HepG2 (cell line): ENCODE results near the gene SH2B2. TPM values are rescaled to one million over a fixed set of nuclear protein-coding genes. Genes with fewer than 3 reads are reported as not detected.

Source experiments
- ATAC-seq: fragments of 200-7000 bp; cut with Tn5 transposase; 3 replicates; pipeline ENCODE4 v1.9.1; 2020; ENCODE audit warnings: mild to moderate bottlenecking, moderate library complexity
- BruUV-seq: library from RNA; stranded (reverse); fragments of 400-500 nt; replicated peaks from 2 replicates; lab custom pipeline; 2021; lab: Mats Ljungman, UMichigan
- CTCF ChIA-PET: fragments of 300-600 bp; formaldehyde crosslinking; extraction: SDS; loops from one replicate; lab custom pipeline; 2021; ENCODE audit warnings: low total read pairs, inconsistent platforms, low intra/inter-chr PET ratio; lab: Yijun Ruan, JAX
- POLR2A ChIA-PET: fragments of 350-600 bp; sonication (Branson Sonifier 250); formaldehyde crosslinking; loops from one replicate; lab custom pipeline; 2020; ENCODE audit warnings: antibody characterized with exemption, inconsistent platforms; lab: Yijun Ruan, JAX
- DNase-seq: peaks from one replicate; pipeline ENCODE4 v3.0.0-alpha.2; 2015; ENCODE audit warnings: low spot score
- FAIRE-seq: peaks from 3 replicates; lab custom pipeline; 2011; peaks lifted over from hg19 to GRCh38; lab: Jason Lieb, UNC
- H2AFZ ChIP-seq: one replicate; pipeline ENCODE4 v1.6.1; 2011; ENCODE audit warnings: low read length, inconsistent platforms
- H3K27ac ChIP-seq: fragments of 300-600 bp; 3 replicates; pipeline ENCODE4 v1.8.0; 2011; ENCODE audit warnings: mixed run types, mild to moderate bottlenecking, mixed read lengths, low read length, inconsistent platforms; ENCODE audit not compliant: insufficient read depth; ENCODE audit errors: extremely low read length
- H3K27me3 ChIP-seq, 2 experiments: fragments of 200-600 bp in 1 of 2; 2 replicates in 1 of 2; 3 replicates in 1 of 2; pipeline versions ENCODE4 v1.6.0 to v1.8.0; 2011; ENCODE audit warnings: low read length in 2 of 2, mild to moderate bottlenecking in 2 of 2, moderate library complexity in 2 of 2, inconsistent platforms in 1 of 2; ENCODE audit not compliant: insufficient read depth in 2 of 2, control insufficient read depth in 1 of 2
- H3K36me3 ChIP-seq, 2 experiments: fragments of 200-600 bp in 1 of 2; replicated peaks in 1 of 2; 2 replicates in 1 of 2; 3 replicates in 1 of 2; pipeline versions ENCODE4 v1.5.1 to v1.8.0; 2011; ENCODE audit warnings: low read length in 2 of 2, inconsistent platforms in 1 of 2; ENCODE audit not compliant: insufficient read depth in 2 of 2, control insufficient read depth in 1 of 2
- H3K4me1 ChIP-seq: 2 replicates; pipeline ENCODE4 v1.5.1; 2012; ENCODE audit warnings: low read length, inconsistent platforms; ENCODE audit not compliant: insufficient read depth
- H3K4me2 ChIP-seq: 2 replicates; pipeline ENCODE4 v1.6.0; 2011; ENCODE audit warnings: low read depth, low read length, inconsistent platforms
- H3K4me3 ChIP-seq, 3 experiments: fragments of 200-600 bp in 1 of 3; sonication (generic), shearing (Covaris generic) in 1 of 3; replicated peaks in 1 of 3; 2 replicates each; pipeline ENCODE4 v1.5.1; 2011 to 2016; ENCODE audit warnings: low read length in 3 of 3, inconsistent platforms in 2 of 3, low read depth in 2 of 3, mild to moderate bottlenecking in 2 of 3, control low read depth in 1 of 3, mixed read lengths in 1 of 3; ENCODE audit not compliant: insufficient read depth in 1 of 3
- H3K79me2 ChIP-seq: one replicate; pipeline ENCODE4 v1.6.1; 2011; ENCODE audit warnings: low read length, inconsistent platforms; ENCODE audit not compliant: insufficient read depth
- H3K9ac ChIP-seq: 2 replicates; pipeline ENCODE4 v1.6.0; 2011; ENCODE audit warnings: mild to moderate bottlenecking, low read depth, low read length, inconsistent platforms; ENCODE audit not compliant: insufficient read depth
- H3K9me3 ChIP-seq: 2 replicates; pipeline ENCODE4 v1.5.1; 2012; ENCODE audit warnings: mild to moderate bottlenecking, low read length
- H4K20me1 ChIP-seq: 2 replicates; pipeline ENCODE4 v1.6.0; 2011; ENCODE audit warnings: inconsistent platforms, mild to moderate bottlenecking, low read length, moderate library complexity; ENCODE audit not compliant: insufficient read depth
- CENPBD1 ChIP-seq: sonication (generic); formaldehyde crosslinking; IDR thresholded peaks from 2 replicates; pipeline ENCODE4 v1.8.0; 2022; ENCODE audit warnings: missing genetic modification reagents, low read depth, mild to moderate bottlenecking, borderline replicate concordance
- ETS1 ChIP-seq: sonication (generic); formaldehyde crosslinking; IDR thresholded peaks from 2 replicates; pipeline ENCODE4 v1.4.0; 2020; ENCODE audit warnings: missing genetic modification reagents
- ISL2 ChIP-seq: sonication (generic); formaldehyde crosslinking; IDR thresholded peaks from 2 replicates; pipeline ENCODE4 v1.5.0; 2020; ENCODE audit warnings: missing genetic modification reagents
- KMT2B ChIP-seq: IDR thresholded peaks from 2 replicates; pipeline ENCODE4 v1.6.1; 2016; ENCODE audit warnings: missing genetic modification reagents, missing compliant biosample characterization
- NAIF1 ChIP-seq: sonication (generic); formaldehyde crosslinking; IDR thresholded peaks from 2 replicates; pipeline ENCODE4 v1.5.0; 2020; ENCODE audit warnings: mild to moderate bottlenecking, missing genetic modification reagents, borderline replicate concordance
- NFYC ChIP-seq: IDR thresholded peaks from 2 replicates; pipeline ENCODE4 v1.6.1; 2016; ENCODE audit warnings: missing genetic modification reagents, missing compliant biosample characterization
- RELA ChIP-seq: sonication (generic); formaldehyde crosslinking; IDR thresholded peaks from 2 replicates; pipeline ENCODE4 v1.4.0; 2020; ENCODE audit warnings: missing genetic modification reagents
- ZBTB21 ChIP-seq: sonication (generic); formaldehyde crosslinking; IDR thresholded peaks from 2 replicates; pipeline ENCODE4 v1.4.0; 2020; ENCODE audit warnings: missing genetic modification reagents
- ZSCAN20 ChIP-seq: sonication (generic); formaldehyde crosslinking; IDR thresholded peaks from 2 replicates; pipeline ENCODE4 v1.4.0; 2020; ENCODE audit warnings: missing genetic modification reagents, mild to moderate bottlenecking, borderline replicate concordance
- ZSCAN30 ChIP-seq: sonication (generic); formaldehyde crosslinking; IDR thresholded peaks from 2 replicates; pipeline ENCODE4 v1.5.0; 2020; ENCODE audit warnings: mild to moderate bottlenecking, missing genetic modification reagents
- WGBS: methylation state at CpG from one replicate; pipeline ENCODE4 v1.1.6; 2017; ENCODE audit warnings: low lambda C conversion rate; 5-methylcytosine and 5-hydroxymethylcytosine counted together
- in situ Hi-C: cut with HindIII; loops from 2 replicates; pipeline ENCODE4 v1.10.0; 2017; ENCODE audit warnings: low pct_unique_long_range_greater_than_20kb; ENCODE audit not compliant: extremely low pct_ligation_motif_present
- intact Hi-C: fragments of 100-400 bp; cut with micrococcal nuclease; formaldehyde crosslinking; loops from one replicate; pipeline ENCODE4 v1.10.0; 2022; ENCODE audit not compliant: unreplicated experiment
- polyA plus RNA-seq, 8 experiments: library from polyadenylated mRNA; depleted of rRNA in 3 of 8; stranded (reverse) in 7 of 8; unstranded in 1 of 8; fragments of >200 nt; fragmentation: Illumina TruSeq in 4 of 8; extraction: Trizol in 4 of 8; gene quantifications; 2 replicates each; pipeline versions ENCODE4 v1.2.1 to v1.2.3, GENCODE V29; 2011 to 2016; ENCODE audit warnings: low read depth in 4 of 8, missing spikeins in 1 of 8, mixed read lengths in 1 of 8; ENCODE audit not compliant: insufficient read depth in 1 of 8
- total RNA-seq, 5 experiments: library from RNA; depleted of rRNA; stranded (reverse); fragments of >200 nt; fragmentation: Illumina TruSeq; extraction: Trizol; gene quantifications; 2 replicates each; pipeline ENCODE4 v1.2.3, GENCODE V29; 2016; ENCODE audit warnings: low read depth in 1 of 5
- TF ChIP-seq, protein P1 (sequence below): sonication (generic); formaldehyde crosslinking; IDR thresholded peaks from 2 replicates; pipeline ENCODE4 v1.5.0; 2020; ENCODE audit warnings: missing genetic modification reagents, mild to moderate bottlenecking, borderline replicate concordance
- TF ChIP-seq, protein P2 (sequence below): sonication (generic); formaldehyde crosslinking; IDR thresholded peaks from 2 replicates; pipeline ENCODE4 v1.5.1; 2020; ENCODE audit warnings: missing genetic modification reagents, mild to moderate bottlenecking, borderline replicate concordance
- TF ChIP-seq, protein P3 (sequence below): sonication (generic); formaldehyde crosslinking; IDR thresholded peaks from 2 replicates; pipeline ENCODE4 v1.5.0; 2020; ENCODE audit warnings: mild to moderate bottlenecking, missing genetic modification reagents, borderline replicate concordance
- TF ChIP-seq, protein P4 (sequence below): sonication (generic); formaldehyde crosslinking; IDR thresholded peaks from 2 replicates; pipeline ENCODE4 v1.4.0; 2020; ENCODE audit warnings: missing genetic modification reagents

Gene SH2B2
- total and polyA plus RNA-seq, 2 of the 13 experiments (the other 11 are each of a cell fraction or from before 2014, with no cell fraction given): 0.46 to 1.3 TPM

- H4K20me1 ChIP-seq: no peaks in the 10 kb centered on the region
- in situ Hi-C loops (no loop called here), intact Hi-C loops (no loop called here)
- H3K9ac ChIP-seq: no peak overlapping the region
- H3K4me1 ChIP-seq: peaks cover 20% of the 10 kb centered on the region
- no peak for ATAC-seq
- H3K4me2 ChIP-seq: no peak overlapping the region
- H3K4me3 ChIP-seq: no peak overlapping the region
- H3K9me3 ChIP-seq: no peaks in the 10 kb centered on the region
- H3K27me3 ChIP-seq: peaks cover 0 to 6% of the 10 kb centered on the region in 2 experiments; a peak in 1 of 5 replicates
- H3K27ac ChIP-seq: no peak overlapping the region
- DNase-seq: no peak
- FAIRE-seq: no peak
- ChIA-PET POLR2A (no interaction called here), CTCF (no interaction called here)
- no peaks in the 10 kb centered on the region for H3K79me2 ChIP-seq
- BruUV-seq: no TSS peak
- H3K36me3 ChIP-seq: no peaks in the 10 kb centered on the region
- WGBS: 90% methylated on average over 13 of the region's 14 CpGs
- H2AFZ ChIP-seq: no peak overlapping the region
- no peak for TF ChIP-seq CENPBD1 (CRISPR knock-in tag)
- TF ChIP-seq RELA: no peak
- TF ChIP-seq ZSCAN30 (CRISPR knock-in tag): no peak
- no peak for TF ChIP-seq ETS1 (CRISPR knock-in tag)
- TF ChIP-seq, protein P1, sequence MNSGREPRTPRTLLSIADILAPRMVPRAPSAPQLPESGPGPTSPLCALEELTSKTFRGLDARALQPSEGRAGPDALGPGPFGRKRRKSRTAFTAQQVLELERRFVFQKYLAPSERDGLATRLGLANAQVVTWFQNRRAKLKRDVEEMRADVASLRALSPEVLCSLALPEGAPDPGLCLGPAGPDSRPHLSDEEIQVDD: no peak
- TF ChIP-seq NAIF1 (CRISPR knock-in tag): no peak
- TF ChIP-seq NFYC (CRISPR knock-in tag): no peak
- TF ChIP-seq KMT2B (CRISPR knock-in tag): no peak
- no peak for TF ChIP-seq ISL2 (CRISPR knock-in tag)
- no peak for TF ChIP-seq ZSCAN20 (CRISPR knock-in tag)
- TF ChIP-seq, protein P2, sequence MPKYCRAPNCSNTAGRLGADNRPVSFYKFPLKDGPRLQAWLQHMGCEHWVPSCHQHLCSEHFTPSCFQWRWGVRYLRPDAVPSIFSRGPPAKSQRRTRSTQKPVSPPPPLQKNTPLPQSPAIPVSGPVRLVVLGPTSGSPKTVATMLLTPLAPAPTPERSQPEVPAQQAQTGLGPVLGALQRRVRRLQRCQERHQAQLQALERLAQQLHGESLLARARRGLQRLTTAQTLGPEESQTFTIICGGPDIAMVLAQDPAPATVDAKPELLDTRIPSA (CRISPR knock-in tag): no peak
- TF ChIP-seq, protein P3, sequence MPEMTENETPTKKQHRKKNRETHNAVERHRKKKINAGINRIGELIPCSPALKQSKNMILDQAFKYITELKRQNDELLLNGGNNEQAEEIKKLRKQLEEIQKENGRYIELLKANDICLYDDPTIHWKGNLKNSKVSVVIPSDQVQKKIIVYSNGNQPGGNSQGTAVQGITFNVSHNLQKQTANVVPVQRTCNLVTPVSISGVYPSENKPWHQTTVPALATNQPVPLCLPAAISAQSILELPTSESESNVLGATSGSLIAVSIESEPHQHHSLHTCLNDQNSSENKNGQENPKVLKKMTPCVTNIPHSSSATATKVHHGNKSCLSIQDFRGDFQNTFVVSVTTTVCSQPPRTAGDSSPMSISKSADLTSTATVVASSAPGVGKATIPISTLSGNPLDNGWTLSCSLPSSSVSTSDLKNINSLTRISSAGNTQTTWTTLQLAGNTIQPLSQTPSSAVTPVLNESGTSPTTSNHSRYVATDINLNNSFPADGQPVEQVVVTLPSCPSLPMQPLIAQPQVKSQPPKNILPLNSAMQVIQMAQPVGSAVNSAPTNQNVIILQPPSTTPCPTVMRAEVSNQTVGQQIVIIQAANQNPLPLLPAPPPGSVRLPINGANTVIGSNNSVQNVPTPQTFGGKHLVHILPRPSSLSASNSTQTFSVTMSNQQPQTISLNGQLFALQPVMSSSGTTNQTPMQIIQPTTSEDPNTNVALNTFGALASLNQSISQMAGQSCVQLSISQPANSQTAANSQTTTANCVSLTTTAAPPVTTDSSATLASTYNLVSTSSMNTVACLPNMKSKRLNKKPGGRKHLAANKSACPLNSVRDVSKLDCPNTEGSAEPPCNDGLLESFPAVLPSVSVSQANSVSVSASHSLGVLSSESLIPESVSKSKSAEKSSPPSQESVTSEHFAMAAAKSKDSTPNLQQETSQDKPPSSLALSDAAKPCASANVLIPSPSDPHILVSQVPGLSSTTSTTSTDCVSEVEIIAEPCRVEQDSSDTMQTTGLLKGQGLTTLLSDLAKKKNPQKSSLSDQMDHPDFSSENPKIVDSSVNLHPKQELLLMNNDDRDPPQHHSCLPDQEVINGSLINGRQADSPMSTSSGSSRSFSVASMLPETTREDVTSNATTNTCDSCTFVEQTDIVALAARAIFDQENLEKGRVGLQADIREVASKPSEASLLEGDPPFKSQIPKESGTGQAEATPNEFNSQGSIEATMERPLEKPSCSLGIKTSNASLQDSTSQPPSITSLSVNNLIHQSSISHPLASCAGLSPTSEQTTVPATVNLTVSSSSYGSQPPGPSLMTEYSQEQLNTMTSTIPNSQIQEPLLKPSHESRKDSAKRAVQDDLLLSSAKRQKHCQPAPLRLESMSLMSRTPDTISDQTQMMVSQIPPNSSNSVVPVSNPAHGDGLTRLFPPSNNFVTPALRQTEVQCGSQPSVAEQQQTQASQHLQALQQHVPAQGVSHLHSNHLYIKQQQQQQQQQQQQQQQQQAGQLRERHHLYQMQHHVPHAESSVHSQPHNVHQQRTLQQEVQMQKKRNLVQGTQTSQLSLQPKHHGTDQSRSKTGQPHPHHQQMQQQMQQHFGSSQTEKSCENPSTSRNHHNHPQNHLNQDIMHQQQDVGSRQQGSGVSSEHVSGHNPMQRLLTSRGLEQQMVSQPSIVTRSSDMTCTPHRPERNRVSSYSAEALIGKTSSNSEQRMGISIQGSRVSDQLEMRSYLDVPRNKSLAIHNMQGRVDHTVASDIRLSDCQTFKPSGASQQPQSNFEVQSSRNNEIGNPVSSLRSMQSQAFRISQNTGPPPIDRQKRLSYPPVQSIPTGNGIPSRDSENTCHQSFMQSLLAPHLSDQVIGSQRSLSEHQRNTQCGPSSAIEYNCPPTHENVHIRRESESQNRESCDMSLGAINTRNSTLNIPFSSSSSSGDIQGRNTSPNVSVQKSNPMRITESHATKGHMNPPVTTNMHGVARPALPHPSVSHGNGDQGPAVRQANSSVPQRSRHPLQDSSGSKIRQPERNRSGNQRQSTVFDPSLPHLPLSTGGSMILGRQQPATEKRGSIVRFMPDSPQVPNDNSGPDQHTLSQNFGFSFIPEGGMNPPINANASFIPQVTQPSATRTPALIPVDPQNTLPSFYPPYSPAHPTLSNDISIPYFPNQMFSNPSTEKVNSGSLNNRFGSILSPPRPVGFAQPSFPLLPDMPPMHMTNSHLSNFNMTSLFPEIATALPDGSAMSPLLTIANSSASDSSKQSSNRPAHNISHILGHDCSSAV (CRISPR knock-in tag): no peak
- no peak for TF ChIP-seq ZBTB21 (CRISPR knock-in tag)
- TF ChIP-seq, protein P4, sequence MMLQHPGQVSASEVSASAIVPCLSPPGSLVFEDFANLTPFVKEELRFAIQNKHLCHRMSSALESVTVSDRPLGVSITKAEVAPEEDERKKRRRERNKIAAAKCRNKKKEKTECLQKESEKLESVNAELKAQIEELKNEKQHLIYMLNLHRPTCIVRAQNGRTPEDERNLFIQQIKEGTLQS (CRISPR knock-in tag): no peak
Measured at GRCh38 chr7:102281785-102282184, 4.9 kb upstream of the SH2B2 start.
